Ishikawa (cell line): Measurements from ENCODE around the gene ARSJ.

Experiments
- RAD21 ChIP-seq: IDR thresholded peaks from 2 replicates; pipeline ENCODE4 v1.6.1; 2012; ENCODE audit warnings: low read depth
- REST ChIP-seq: IDR thresholded peaks from 2 replicates; pipeline ENCODE4 v1.6.1; 2012; ENCODE audit warnings: low read depth, mild to moderate bottlenecking
- TAF1 ChIP-seq: IDR thresholded peaks from 2 replicates; pipeline ENCODE4 v1.6.1; 2012; ENCODE audit warnings: low read depth, mild to moderate bottlenecking
- TCF12 ChIP-seq: IDR thresholded peaks from 2 replicates; pipeline ENCODE4 v1.6.1; 2012; ENCODE audit warnings: low read depth
- TEAD4 ChIP-seq: IDR thresholded peaks from 2 replicates; pipeline ENCODE4 v1.6.1; 2012
- USF1 ChIP-seq: IDR thresholded peaks from 2 replicates; pipeline ENCODE4 v1.6.1; 2012
- YY1 ChIP-seq: IDR thresholded peaks from 2 replicates; pipeline ENCODE4 v1.6.1; 2012; ENCODE audit warnings: low read depth

- TF ChIP-seq REST (no peak), TCF12 (no peak), YY1 (no peak), TEAD4 (no peak), TAF1 (no peak), USF1 (no peak), RAD21 (no peak)
Observed at GRCh38 chr4:113978105-113978504, 1.3 kb downstream of the ARSJ start.
